Muscle of arm (tissue), 12 donors: ENCODE results near the gene TESK2. TPM values are rescaled to one million over a fixed set of nuclear protein-coding genes. Genes with fewer than 3 reads are reported as not detected.
"Not testable (repeated sequence)": the region's sequence is repeated elsewhere in the genome, so short reads cannot be mapped to it uniquely, and the experiment has no call there.

ENCODE experiments used
- DNase-seq: peaks from one replicate; pipeline ENCODE4 v3.0.0-alpha.2; 2013
- polyA plus RNA-seq, 12 donors: library from polyadenylated mRNA; unstranded; fragments of 120-200 nt; gene quantifications; one replicate each; pipeline ENCODE4 v1.2.1, GENCODE V29; 2013; ENCODE audit not compliant: insufficient read length in 12 of 12

Gene TESK2
- polyA plus RNA-seq, 12 donors = 1.9 to 5.4 (median 2.2) TPM; not detected in 1

DNA sequence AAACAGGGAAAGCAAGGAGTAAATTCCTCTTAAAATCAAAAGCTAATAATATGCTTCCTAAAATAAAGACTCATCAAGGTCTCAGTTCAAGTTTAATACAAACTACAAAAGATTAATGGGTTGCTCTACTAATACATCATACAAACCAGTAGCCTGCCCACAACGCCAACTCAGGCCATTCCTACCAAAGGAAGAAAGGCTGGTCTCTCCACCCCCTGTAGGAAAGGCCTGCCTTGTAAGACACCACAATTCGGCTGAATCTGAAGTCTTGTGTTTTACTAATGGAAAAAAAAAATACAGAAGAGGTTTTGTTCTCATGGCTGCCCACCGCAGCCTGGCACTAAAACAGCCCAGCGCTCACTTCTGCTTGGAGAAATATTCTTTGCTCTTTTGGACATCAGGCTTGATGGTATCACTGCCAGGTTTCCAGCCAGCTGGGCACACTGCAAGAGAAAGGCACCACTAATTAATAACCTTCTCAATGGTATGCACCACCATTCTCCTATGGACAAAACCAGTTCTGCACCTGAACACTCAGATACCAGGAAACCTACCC, 20.1 kb upstream of the TESK2 start:
- DNase-seq = no peak

DNA sequence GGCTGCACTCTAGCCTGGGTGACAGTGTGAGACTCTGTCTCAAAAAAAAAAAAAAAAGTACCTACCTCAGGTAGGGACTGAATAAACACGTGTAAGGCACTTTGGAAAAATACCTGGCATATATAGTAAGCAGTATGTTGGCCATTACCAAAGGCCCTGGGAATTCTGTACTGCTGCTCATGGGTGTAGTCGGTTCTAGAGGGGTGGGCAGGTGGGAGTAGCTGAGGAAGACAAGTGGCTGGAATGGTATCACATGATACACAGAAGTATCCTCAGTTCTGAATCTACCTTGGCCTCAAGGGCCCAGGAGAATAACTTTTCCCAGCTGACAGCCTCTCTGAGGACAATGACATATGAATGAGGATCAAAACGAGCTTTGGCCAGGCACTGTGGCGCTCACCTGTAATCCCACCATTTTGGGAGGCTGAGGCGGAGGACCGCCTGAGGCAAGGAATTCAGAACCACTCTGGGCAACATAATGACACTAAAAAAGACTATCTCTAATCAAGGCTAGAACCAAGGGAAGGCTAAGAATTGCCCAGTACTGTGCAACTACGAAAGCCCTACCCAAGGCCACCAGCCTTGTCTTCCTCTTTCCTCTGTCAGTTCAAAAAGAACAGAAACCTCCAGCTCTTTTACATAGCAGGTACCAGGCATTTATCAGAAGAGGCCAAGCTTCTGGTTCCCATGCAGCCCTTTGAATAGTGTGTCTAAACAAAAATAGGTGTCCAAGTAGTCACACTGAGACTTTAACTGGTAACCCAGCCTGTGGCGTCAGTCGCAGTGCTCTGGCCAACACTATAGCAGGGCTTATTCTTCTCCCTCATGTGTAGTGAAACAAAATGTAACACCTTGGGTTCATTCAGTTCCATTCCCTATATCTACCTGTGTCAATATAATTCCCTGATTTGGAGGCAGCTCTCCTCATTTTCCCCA, 19.3 kb upstream of the TESK2 start:
- DNase-seq = no peak

DNA sequence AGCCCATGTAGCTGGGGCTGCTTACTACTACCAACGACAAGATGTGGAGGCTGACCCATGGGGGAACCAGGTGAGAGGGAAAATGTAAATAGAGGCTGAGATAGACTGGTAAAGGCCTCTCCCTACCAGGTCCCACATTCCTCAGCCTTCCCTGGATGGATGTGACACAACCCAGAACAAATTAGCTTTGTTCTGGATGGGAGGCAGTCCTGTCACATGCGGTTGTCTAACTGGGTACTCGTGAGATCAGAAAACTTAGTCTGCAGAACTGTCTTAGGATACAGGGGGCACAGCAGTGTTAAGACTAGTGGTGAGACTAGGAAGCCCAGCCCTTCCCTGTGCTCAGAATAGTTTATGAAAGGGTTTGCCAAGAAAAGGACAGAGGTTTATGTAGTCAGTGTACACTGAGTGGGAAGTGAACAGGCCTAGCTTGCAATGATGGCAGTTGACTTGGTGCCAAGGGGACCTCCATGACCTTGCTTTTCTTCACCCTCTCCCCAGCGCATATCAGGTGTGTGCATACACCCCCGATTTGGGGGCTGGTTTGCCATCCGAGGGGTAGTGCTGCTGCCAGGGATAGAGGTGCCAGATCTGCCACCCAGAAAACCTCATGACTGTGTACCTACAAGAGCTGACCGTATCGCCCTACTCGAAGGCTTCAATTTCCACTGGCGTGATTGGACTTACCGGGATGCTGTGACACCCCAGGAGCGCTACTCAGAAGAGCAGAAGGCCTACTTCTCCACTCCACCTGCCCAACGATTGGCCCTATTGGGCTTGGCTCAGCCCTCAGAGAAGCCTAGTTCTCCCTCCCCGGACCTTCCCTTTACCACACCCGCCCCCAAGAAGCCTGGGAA, 17.6 kb upstream of the TESK2 start:
- DNase-seq = no peak

DNA sequence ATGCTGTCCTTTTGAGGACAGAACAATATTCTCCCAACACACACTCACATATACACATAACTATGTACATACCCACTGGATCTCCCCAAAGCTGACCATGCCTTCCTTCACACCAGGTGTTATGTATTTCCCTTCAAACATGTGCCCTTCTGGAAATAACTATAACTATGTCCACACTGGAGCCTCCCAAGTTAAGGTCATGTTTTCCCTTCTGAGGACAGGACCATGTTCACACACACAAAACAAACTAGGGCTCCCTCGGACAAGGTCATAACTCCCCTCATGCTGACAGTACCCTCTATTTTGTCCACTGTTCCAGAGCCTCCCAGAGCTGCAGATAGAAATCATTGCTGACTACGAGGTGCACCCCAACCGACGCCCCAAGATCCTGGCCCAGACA, 16.9 kb upstream of the TESK2 start:
- no peak for DNase-seq

DNA sequence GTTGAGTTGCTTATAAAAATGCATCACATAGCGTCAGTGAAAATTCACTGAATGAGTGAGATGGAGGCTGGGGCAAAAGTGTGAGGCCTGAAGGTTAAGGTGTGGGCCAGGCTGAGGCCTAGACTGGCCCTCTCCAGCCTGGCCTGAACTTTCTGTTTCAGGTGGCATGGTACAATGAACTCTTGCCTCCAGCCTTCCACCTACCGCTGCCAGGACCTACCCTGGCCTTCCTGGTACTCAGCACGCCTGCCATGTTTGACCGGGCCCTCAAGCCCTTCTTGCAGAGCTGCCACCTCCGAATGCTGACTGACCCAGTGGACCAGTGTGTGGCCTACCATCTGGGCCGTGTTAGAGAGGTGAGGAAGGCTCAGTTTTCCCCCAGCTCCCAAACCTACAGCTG, 16.2 kb upstream of the TESK2 start:
- DNase-seq = no peak

DNA sequence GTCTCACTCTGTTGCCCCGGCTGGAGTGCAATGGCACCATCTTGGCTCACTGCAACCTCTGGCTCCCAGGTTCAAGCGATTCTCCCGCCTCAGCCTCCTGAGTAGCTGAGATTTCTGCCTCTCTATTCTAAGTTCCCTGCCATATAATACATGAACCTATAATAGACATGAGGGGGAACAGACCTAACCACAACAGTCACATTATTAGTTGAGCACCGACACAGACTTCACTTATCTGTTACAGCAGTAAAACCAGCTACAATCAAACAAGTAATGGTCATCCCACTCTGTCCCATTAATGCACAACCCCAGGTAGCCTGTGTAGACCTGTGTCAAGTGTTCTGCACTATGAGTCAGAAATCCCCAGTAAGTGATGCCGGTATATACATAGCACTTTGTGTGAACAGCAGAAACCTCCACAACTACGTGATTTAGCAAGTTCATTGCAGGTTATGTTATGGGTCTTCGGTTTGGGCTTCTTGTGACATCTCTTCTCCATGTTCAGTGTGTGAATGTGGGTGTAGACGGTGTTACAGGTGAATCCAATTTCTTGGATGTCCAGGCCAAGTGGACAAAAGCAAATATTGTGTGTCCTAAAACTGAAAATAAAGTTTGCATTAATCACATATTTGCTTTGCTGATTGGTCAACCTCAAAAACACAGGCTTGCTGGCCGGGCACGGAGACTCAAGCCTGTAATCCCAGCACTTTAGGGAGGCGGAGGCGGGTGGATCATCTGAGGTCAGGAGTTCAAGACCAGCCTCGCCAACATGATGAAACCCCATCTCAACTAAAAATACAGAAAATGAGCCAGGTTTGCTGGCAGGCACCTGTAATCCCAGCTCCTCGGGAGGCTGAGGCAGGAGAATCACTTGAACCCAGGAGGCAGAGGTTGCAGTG, 12.7 kb upstream of the TESK2 start:
- no peak for DNase-seq

DNA sequence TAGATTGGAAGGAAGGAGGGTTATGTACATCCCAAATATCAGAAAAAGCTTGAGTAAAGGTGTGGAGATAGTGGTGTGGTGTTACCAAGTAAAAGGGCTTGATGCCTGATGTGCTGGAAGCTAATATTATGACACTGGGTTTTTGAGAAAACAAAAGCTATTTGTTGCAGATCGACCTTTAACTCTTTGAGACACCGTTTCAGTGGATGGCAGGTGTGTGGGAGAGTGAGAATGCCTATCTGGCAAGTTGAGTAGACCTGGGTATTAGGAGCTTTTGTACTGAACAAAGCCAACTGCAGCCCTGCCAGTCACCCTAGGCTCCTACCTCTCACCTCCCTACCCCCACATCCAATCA, 10.5 kb upstream of the TESK2 start:
- no peak for DNase-seq

DNA sequence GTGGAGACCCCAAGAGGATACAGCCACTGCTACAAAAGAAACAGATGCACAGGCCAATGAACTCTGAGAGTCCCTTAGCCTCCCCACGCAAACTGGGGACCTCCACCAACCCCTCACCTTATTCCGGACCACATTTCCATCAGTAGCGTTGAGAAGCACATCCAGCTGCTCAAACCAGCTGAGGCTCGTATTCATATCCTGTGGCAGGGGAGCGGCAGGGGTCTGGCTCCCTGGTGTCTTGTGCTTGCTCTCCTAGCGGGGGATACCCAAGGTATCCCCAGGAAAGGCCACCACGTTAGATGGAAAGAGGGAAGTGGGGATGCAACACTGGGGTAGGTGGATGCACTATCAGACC, 8.4 kb upstream of the TESK2 start:
- DNase-seq = no peak

DNA sequence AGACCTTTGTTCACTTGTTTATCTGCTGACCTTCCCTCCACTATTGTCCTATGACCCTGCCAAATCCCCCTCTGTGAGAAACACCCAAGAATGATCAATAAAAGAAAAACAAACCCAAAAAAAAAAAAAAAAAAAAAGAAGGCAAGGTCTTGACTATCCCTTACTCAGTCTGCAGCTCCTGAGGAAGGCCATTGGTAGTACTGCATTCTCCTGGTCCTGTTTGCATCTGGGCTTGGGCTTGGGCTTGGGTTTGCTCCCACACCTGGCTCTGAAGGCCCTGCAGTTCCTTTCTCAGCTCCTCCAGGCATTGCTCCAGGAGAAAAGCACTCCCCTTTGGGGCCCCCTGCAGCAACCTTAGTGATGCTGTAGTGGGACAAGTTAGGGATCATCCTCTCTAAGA, 7.3 kb upstream of the TESK2 start:
- DNase-seq = no peak

DNA sequence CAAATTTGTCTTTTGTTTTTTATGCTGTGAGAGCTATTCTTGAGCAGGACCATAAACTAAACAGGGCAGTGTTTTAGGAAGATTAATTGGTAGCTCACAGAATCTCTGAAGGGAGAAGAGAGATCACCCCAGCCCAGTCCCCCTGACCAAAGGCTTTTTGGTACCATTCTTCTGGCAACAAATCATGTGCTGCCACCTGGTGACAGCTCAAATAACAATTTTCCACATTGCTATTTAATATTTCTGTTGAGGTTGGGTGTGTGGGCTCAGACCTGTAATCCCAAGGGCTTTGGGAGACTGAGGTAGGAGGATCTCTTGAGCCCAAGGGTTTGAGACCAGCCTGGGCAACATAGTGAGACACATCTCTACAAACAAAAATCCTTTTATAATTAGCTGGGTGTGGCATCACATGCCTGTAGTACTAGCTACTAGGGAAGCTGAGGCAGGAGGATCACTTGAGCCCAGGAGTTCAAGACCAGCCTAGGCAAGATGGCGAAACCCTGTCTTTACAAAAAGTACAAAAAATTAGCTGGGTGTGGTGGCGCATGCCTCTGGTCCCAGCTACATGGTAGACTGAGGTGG, 2.2 kb upstream of the TESK2 start:
- peak; percentile 51 for DNase-seq

DNA sequence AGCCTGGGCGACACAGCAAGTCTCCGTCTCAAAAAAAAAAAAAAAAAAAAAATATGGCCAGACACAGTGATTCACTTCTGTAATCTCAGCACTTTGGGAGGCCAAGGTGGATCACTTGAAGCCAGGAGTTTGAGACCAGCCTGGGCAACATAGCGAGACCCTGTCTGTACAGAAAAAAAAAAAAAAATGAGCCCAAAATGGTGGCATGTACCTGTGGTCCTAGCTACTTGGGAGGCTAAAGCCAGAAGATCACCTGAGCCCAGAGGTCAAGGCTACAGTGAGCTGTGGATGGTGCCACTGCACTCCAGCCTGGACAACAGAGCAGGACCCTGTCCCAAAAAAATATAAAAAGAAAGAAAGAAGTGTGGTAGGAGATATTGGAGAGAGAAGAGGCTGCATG, 1.7 kb upstream of the TESK2 start:
- no peak for DNase-seq

DNA sequence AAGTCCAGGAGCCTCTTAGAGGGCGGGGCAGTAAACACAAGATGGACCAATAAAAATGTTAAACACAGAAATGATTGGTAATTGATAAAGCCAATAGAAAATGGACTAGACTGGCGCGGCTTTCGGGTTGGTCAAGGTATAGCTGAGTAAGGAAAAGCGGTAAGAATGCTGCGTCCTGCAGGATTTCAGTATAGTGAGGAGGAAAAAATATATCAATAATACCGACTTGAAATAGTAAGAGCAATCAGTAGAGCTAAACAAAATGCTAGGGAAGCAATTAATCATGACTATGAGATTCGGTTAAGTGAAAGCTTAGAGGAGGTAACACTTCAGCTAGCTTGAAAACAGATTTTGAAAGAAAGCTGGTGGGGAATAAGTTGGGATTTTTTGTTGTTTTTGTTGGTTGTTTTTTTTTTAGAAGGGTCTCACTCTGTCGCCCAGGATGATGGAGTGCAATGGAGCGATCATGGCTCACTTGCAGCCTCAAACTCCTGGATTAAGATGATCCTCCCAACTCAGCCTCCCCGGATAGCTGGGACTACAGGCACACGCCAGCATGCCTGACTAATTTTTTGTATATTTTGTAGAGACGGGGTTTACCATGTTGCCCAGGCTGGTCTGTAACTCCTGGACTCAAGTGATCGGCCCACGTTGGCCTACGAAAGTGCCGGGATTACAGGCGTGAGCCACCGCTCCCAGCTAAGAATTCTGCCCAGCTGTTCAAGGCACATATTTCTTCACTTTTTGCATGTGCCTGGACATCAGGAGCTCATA, 711 bp upstream of the TESK2 start:
- no peak for DNase-seq

DNA sequence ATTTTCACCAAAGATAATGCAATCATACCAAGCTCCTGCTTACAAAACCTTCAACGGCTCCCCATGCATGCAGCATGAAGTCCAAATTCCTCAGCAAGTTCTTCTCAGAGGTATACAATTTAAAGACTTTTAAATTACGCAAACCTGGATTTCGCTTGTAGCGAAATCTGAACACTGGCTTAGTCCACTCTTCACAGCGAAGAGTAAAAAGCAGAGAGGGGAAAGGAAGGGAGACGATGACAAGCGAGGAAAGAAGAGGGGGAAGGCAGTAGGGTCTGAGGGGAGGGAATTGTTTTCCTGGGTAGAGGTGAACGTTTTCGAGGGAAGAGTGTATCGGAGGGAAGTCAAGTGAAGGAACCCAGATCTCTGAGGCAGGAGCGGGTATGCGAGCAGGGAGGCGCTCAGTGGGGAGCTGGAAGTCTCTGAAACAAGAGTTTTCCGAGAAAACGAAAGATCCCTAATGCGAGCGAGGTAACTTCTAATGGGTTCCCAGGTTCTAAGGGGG, 790 bp downstream of the TESK2 start:
- no peak for DNase-seq

DNA sequence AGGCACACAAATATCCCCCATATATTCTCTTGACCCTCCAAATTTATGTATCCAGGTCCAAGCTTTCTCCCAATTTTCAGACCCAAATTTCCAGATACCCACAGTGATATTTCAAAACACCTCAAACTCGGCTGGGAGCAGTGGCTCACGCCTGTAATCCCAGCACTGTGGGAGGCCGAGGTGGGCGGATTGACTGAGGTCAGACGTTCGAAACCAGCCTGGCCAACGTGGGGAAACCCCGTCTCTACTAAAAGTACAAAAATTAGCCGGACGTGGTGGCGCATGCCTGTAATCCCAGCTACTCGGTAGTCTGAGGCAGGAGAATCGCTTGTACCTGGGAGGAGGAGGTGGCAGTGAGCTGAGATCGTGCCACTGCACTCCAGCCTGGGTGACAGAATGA, 1.6 kb downstream of the TESK2 start:
- DNase-seq = not testable (repeated sequence)

DNA sequence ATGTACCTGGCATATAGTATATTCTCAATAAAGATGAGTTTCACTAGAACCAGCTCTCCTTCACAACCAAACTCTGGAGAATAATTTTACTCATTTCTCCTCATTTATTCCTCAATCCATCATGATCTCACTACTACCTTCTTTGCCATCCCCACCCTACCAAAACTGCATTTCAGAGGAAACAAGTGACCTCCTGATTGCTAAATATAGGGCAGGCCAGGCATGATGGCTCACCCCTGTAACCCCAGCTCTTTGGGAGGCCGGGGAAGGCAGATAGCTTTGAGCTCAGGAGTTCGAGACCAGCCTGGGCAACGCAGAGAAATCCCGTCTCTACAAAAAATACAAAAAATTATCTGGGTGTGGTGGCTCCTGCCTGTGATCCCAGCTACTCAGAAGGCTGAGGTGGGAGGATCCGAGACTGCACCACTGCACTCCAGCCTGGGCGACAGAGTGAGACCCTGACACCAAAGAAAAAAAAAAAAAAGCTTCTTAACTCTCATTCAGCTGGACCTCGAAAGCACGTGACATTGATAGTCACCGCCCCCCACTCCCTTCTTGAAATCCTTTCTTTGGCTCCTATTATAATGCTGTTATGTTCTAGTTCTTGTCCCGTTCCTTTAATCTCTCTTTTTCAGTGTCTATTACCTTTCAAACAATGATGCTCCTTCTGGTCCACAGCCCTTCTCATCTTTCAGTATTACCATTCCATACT, 2.1 kb downstream of the TESK2 start:
- no peak for DNase-seq

DNA sequence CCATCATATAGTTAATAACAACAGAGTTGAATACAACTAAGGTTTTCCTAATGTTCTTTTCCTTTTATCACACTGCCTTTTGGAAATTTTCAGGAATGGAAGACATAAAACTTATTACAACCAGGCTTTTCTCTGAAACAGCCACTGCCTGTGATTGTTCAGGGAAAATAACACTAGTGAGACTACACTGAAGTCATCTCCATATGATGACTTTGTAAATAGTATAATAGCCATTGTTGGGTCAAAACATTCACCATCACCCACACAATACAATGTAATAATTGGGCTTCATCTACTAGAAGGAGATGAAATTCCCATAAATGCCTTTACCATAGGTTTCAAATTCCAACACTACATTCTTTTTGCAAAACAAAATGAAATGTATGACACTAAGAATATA, 5.0 kb downstream of the TESK2 start:
- DNase-seq = no peak

DNA sequence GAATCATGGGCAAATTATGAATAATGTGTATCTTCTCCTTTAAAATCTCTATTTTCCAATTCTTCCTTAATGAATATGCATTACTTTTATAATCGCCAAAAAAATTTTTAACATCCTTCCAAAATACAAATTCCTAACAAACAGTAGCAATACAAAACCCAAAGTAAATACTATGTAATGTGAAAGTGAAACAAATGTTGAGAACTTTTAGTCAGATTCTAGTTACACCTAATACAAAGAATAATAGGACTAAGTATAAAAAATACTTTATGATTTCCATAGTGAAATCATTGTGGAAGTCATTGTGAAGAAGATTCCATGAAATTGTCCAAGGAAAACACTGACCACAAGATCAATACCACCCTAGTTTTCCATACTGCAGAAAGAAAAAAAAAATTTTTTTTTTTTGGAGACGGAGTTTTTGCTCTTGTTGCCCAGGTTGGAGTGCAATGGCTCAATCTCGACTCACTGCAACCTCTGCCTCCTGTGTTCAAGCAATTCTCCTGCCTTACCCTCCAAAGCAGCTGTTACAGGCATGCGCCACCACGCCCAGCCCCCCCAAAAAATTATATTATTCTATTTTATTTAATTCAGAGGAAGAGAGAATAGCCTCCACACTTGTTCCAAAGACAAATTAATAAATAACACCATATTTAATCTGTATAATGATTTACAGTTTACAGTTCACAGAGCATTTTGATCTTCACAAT, 11.8 kb downstream of the TESK2 start:
- no peak for DNase-seq

DNA sequence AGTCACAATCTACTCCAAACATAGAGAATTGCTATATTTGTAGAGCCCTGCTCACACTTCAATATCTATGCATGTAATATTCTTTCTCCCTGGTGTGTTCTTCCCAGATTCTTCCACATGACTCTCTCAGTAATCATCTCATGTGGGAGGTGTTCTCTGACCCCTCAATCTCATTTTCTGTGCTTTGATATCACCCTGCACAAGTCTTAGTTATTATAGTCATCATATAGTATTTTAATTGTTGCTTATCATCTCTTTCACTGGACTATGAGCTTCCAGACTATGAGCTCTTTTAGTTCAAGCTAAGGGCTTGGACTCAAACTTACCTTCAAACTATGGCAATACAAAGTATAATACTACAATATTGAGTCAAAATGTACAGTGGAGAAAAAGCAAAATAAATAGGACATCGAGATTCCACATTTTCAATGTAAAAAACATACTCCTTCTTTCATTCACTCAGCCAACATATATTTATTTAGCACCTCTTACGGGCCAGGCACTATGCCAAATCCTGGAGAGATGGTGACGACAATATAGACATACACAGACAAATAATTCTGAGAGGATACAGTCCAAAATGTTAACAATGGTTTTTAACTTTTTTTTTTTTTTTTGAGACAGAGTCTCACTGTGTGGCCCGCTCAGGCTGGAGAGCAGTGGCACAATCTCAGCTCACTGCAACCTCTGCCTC, 12.7 kb downstream of the TESK2 start:
- no peak for DNase-seq
